Measurements from ENCODE around the gene MUCL1.

DNA sequence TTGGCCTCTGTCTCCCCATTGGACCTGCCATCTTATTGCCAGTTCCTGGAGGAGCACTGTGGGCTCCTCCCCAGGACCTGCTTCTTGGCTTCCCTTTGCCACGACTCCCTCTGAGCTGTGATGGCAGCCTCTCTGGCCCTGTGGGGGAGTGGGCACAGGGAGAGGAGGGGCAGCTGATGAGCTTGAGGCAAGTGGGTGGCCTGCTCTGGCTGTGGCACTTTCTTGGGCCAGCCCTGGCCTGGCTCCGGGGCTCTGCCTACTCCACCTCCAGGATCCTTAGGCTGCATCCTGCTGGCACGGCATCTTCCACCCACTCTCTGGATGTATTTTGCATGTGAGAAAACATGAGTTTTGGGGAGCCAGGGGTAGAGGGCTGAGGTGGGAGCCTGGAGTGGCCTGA lies 32.6 kb upstream of the MUCL1 start:
- TF ChIP-seq JUN (IDR thresholded peaks at IDR 0.05; ENCODE audit: borderline replicate concordance, insufficient read depth, insufficient read length, low read depth): no peak
- TF ChIP-seq, protein P1, sequence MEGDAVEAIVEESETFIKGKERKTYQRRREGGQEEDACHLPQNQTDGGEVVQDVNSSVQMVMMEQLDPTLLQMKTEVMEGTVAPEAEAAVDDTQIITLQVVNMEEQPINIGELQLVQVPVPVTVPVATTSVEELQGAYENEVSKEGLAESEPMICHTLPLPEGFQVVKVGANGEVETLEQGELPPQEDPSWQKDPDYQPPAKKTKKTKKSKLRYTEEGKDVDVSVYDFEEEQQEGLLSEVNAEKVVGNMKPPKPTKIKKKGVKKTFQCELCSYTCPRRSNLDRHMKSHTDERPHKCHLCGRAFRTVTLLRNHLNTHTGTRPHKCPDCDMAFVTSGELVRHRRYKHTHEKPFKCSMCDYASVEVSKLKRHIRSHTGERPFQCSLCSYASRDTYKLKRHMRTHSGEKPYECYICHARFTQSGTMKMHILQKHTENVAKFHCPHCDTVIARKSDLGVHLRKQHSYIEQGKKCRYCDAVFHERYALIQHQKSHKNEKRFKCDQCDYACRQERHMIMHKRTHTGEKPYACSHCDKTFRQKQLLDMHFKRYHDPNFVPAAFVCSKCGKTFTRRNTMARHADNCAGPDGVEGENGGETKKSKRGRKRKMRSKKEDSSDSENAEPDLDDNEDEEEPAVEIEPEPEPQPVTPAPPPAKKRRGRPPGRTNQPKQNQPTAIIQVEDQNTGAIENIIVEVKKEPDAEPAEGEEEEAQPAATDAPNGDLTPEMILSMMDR (IDR thresholded peaks at IDR 0.05; ENCODE audit: extremely low read depth in 1 of 2, insufficient read depth in 1 of 2, low read depth in 1 of 2, low read length in 2 of 2): no peak
- TF ChIP-seq POLR2A (IDR thresholded peaks at IDR 0.05; ENCODE audit: low read depth, low read length): no peak
- no peak for TF ChIP-seq MYC (IDR thresholded peaks at IDR 0.05; ENCODE audit: low read depth, low read length)
- no peak for TF ChIP-seq POLR2AphosphoS5 (IDR thresholded peaks at IDR 0.05; ENCODE audit: insufficient read depth, low read depth, low read length)
- TF ChIP-seq, protein P2, sequence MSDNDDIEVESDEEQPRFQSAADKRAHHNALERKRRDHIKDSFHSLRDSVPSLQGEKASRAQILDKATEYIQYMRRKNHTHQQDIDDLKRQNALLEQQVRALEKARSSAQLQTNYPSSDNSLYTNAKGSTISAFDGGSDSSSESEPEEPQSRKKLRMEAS (IDR thresholded peaks at IDR 0.05; ENCODE audit: insufficient read depth, insufficient read length): no peak
- TF ChIP-seq FOS (IDR thresholded peaks at IDR 0.05; ENCODE audit: borderline replicate concordance, insufficient read depth, low read length): no peak
- no peak for TF ChIP-seq EZH2 (IDR thresholded peaks at IDR 0.05; ENCODE audit: borderline replicate concordance, low read depth, low read length, severe bottlenecking)
